ENCODE results near the gene TSPAN15. TPM values are rescaled to one million over a fixed set of nuclear protein-coding genes. Genes with fewer than 3 reads are reported as not detected.

The TSPAN15 gene
- total and polyA plus RNA-seq, 2 experiments from 2014 or later: 6.6 to 10.1 TPM

GRCh38 chr10:69479240-69480067 is 28.2 kb downstream of the TSPAN15 start:
- Mint-ChIP-seq H3K4me3 (no peak overlapping the region), H3K27ac (no peak overlapping the region), H3K27me3 (ENCODE audit: insufficient read depth, low read depth, poor library complexity) (peaks cover 2% of the 10 kb centered on the region), H3K9me3 (no peaks in the 10 kb centered on the region), H3K4me1 (peaks cover 24% of the 10 kb centered on the region), H3K36me3 (ENCODE audit: low read depth) (no peaks in the 10 kb centered on the region)
- H3K27ac ChIP-seq (ENCODE audit: low read depth): no peak overlapping the region
- peak; percentile 35 for ATAC-seq
- H3K4me1 ChIP-seq (ENCODE audit: insufficient read depth): peaks cover 4% of the 10 kb centered on the region; the same call in 1 of the 2 replicates
- no peaks in the 10 kb centered on the region for H3F3A ChIP-seq (replicated peaks; ENCODE audit: low read depth)
- H4K20me1 ChIP-seq (replicated peaks; ENCODE audit: insufficient read depth): no peaks in the 10 kb centered on the region
- H3K4me2 ChIP-seq: no peak overlapping the region
- no peak overlapping the region for H2AFZ ChIP-seq
- H3K36me3 ChIP-seq (ENCODE audit: insufficient read depth): no peaks in the 10 kb centered on the region
- no peak overlapping the region for H3K4me3 ChIP-seq
- no peak for DNase-seq (ENCODE audit: low spot score)
- TF ChIP-seq, protein P1, sequence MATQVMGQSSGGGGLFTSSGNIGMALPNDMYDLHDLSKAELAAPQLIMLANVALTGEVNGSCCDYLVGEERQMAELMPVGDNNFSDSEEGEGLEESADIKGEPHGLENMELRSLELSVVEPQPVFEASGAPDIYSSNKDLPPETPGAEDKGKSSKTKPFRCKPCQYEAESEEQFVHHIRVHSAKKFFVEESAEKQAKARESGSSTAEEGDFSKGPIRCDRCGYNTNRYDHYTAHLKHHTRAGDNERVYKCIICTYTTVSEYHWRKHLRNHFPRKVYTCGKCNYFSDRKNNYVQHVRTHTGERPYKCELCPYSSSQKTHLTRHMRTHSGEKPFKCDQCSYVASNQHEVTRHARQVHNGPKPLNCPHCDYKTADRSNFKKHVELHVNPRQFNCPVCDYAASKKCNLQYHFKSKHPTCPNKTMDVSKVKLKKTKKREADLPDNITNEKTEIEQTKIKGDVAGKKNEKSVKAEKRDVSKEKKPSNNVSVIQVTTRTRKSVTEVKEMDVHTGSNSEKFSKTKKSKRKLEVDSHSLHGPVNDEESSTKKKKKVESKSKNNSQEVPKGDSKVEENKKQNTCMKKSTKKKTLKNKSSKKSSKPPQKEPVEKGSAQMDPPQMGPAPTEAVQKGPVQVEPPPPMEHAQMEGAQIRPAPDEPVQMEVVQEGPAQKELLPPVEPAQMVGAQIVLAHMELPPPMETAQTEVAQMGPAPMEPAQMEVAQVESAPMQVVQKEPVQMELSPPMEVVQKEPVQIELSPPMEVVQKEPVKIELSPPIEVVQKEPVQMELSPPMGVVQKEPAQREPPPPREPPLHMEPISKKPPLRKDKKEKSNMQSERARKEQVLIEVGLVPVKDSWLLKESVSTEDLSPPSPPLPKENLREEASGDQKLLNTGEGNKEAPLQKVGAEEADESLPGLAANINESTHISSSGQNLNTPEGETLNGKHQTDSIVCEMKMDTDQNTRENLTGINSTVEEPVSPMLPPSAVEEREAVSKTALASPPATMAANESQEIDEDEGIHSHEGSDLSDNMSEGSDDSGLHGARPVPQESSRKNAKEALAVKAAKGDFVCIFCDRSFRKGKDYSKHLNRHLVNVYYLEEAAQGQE (IDR thresholded peaks at IDR 0.05; ENCODE audit: unreplicated experiment): no peak
- TF ChIP-seq, protein P2, sequence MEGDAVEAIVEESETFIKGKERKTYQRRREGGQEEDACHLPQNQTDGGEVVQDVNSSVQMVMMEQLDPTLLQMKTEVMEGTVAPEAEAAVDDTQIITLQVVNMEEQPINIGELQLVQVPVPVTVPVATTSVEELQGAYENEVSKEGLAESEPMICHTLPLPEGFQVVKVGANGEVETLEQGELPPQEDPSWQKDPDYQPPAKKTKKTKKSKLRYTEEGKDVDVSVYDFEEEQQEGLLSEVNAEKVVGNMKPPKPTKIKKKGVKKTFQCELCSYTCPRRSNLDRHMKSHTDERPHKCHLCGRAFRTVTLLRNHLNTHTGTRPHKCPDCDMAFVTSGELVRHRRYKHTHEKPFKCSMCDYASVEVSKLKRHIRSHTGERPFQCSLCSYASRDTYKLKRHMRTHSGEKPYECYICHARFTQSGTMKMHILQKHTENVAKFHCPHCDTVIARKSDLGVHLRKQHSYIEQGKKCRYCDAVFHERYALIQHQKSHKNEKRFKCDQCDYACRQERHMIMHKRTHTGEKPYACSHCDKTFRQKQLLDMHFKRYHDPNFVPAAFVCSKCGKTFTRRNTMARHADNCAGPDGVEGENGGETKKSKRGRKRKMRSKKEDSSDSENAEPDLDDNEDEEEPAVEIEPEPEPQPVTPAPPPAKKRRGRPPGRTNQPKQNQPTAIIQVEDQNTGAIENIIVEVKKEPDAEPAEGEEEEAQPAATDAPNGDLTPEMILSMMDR (conservative IDR thresholded peaks at IDR 0.05; ENCODE audit: low read depth in 2 of 2): no peak
- no peaks in the 10 kb centered on the region for H3K79me2 ChIP-seq (replicated peaks; ENCODE audit: insufficient read depth)
- H3K9me2 ChIP-seq (ENCODE audit: insufficient read depth): no peaks in the 10 kb centered on the region
- H3K27me3 ChIP-seq (ENCODE audit: insufficient read depth): no peaks in the 10 kb centered on the region

GRCh38 chr10:69480068-69480412 is 28.8 kb downstream of the TSPAN15 start:
- peaks cover 24% of the 10 kb centered on the region for H3K4me1 Mint-ChIP-seq
- peaks cover 3% of the 10 kb centered on the region for H3K27me3 Mint-ChIP-seq (ENCODE audit: insufficient read depth, low read depth, poor library complexity)
- peak; percentile 43; the same call in 2 of the 3 replicates for ATAC-seq
- no peaks in the 10 kb centered on the region for H3K36me3 Mint-ChIP-seq (ENCODE audit: low read depth)
- H3K27ac Mint-ChIP-seq: no peak overlapping the region
- Histone ChIP-seq H3K27ac (ENCODE audit: low read depth) (no peak overlapping the region), H3F3A (replicated peaks; ENCODE audit: low read depth) (no peaks in the 10 kb centered on the region), H3K9me2 (ENCODE audit: insufficient read depth) (no peaks in the 10 kb centered on the region), H2AFZ (no peak overlapping the region), H3K27me3 (ENCODE audit: insufficient read depth) (no peaks in the 10 kb centered on the region), H3K4me3 (no peak overlapping the region), H3K4me2 (no peak overlapping the region), H3K36me3 (ENCODE audit: insufficient read depth) (no peaks in the 10 kb centered on the region), H4K20me1 (replicated peaks; ENCODE audit: insufficient read depth) (no peaks in the 10 kb centered on the region), H3K79me2 (replicated peaks; ENCODE audit: insufficient read depth) (no peaks in the 10 kb centered on the region), H3K4me1 (ENCODE audit: insufficient read depth) (peaks cover 4% of the 10 kb centered on the region; the same call in 1 of the 2 replicates)
- no peak for DNase-seq (ENCODE audit: low spot score)
- no peak overlapping the region for H3K4me3 Mint-ChIP-seq
- no peaks in the 10 kb centered on the region for H3K9me3 Mint-ChIP-seq
- no peak for TF ChIP-seq CREB1 (CRISPR knock-in tag; IDR thresholded peaks at IDR 0.05; ENCODE audit: low read depth)
- TF ChIP-seq POLR2AphosphoS5 (IDR thresholded peaks at IDR 0.05; ENCODE audit: low read depth): no peak
- no peak for TF ChIP-seq NANOG (IDR thresholded peaks at IDR 0.05; ENCODE audit: borderline replicate concordance)
- TF ChIP-seq STAT1 (IDR thresholded peaks at IDR 0.05; ENCODE audit: unreplicated experiment): no peak
- TF ChIP-seq, protein P2 (conservative IDR thresholded peaks at IDR 0.05; ENCODE audit: low read depth in 2 of 2): no peak
- TF ChIP-seq EZH2 (IDR thresholded peaks at IDR 0.05; ENCODE audit: low read depth, unreplicated experiment): no peak
- no peak for TF ChIP-seq EZH2phosphoT487 (IDR thresholded peaks at IDR 0.05; ENCODE audit: unreplicated experiment)

All from GM23338 (cell line).